ENCODE data around the gene CHAF1A.
A peak's percentile ranks its signal among the peaks of the same experiment; 100 is the strongest.

Gene CHAF1A

DNA sequence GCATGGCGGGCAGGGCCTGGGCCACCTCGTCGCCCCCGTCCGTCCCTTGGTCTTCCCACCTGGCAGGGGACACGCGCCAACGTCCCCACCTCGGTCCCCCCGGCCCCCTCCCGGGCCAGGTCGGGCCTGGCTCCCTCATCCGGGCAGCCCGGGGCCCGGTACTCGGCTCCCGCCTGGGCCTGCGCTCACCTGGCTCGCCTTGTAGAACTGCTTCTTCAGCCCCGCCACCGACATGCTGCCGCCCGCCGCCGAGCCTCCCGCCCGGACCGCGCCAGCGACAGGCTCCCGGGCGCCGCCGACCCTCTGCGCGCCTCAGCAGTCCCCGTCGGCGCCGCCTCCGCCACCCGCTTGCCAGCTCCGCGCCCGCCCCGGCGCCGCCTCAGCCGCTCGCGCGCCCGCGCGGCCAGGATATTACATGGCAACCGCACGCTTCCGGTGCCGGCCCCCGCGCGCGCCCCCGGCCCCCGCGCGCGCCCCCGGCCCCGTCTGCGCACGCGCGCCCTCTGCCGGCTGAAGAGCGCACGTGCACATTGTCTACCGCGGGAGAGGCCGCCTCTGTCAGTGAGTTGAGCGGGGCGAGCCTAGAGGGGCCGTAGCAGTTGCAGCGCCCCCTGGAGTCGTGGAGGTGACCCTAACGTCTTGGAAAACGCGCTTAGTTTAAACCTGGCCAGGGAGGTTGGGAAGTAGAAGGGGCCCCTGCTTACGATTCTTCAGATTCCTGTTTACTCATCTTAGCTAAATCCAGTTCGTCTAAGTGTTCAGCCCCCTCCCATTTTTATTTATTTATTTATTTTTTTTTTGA lies 2.1 kb upstream of the CHAF1A start, which contains the start of gene SH3GL1 (continued):
- TF ChIP-seq ZNF416 (tag by site-specific recombination; IDR thresholded peaks at IDR 0.05) (no peak), ZNF510 (tag by site-specific recombination; IDR thresholded peaks at IDR 0.05; ENCODE audit: insufficient replicate concordance) (no peak), ZNF660 (tag by site-specific recombination; IDR thresholded peaks at IDR 0.05) (peak; percentile 98), ZNF610 (tag by site-specific recombination; IDR thresholded peaks at IDR 0.05; ENCODE audit: borderline replicate concordance) (peak; percentile 47; the same call in 1 of the 2 replicates), ZBTB21 (tag by site-specific recombination; IDR thresholded peaks at IDR 0.05) (peak; percentile 78), ZNF239 (tag by site-specific recombination; IDR thresholded peaks at IDR 0.05) (no peak), ZBTB7A (tag by site-specific recombination; IDR thresholded peaks at IDR 0.05; ENCODE audit: low read depth) (peak; percentile 35; the same call in 1 of the 2 replicates), ZNF596 (tag by site-specific recombination; IDR thresholded peaks at IDR 0.05) (no peak), ZNF423 (tag by site-specific recombination; IDR thresholded peaks at IDR 0.05) (no peak), ZNF544 (tag by site-specific recombination; IDR thresholded peaks at IDR 0.05) (no peak), ZNF529 (tag by site-specific recombination; IDR thresholded peaks at IDR 0.05; ENCODE audit: insufficient replicate concordance) (no peak), ZNF670 (tag by site-specific recombination; IDR thresholded peaks at IDR 0.05; ENCODE audit: low read depth) (no peak), ZNF155 (tag by site-specific recombination; IDR thresholded peaks at IDR 0.05) (no peak), ZNF274 (IDR thresholded peaks at IDR 0.05; ENCODE audit: low read length) (no peak), ZNF274 (tag by site-specific recombination; IDR thresholded peaks at IDR 0.05; ENCODE audit: borderline replicate concordance) (no peak), ZNF184 (tag by site-specific recombination; IDR thresholded peaks at IDR 0.05) (peak; percentile 82; the same call in 1 of the 2 replicates), ZNF292 (tag by site-specific recombination; IDR thresholded peaks at IDR 0.05; ENCODE audit: borderline replicate concordance, low read depth) (no peak), ZNF404 (tag by site-specific recombination; IDR thresholded peaks at IDR 0.05) (no peak), ZNF501 (tag by site-specific recombination; IDR thresholded peaks at IDR 0.05) (0 out of 2 replicates have a peak, but pooled peaks have one; percentile 26), YY1 (tag by site-specific recombination; IDR thresholded peaks at IDR 0.05) (peak; percentile 47; the same call in 1 of the 2 replicates), ZNF530 (tag by site-specific recombination; IDR thresholded peaks at IDR 0.05; ENCODE audit: low read depth) (no peak), ZNF777 (tag by site-specific recombination; IDR thresholded peaks at IDR 0.05; ENCODE audit: borderline replicate concordance) (0 out of 2 replicates have a peak, but pooled peaks have one; percentile 15), ZNF707 (tag by site-specific recombination; IDR thresholded peaks at IDR 0.05) (no peak), ZNF776 (tag by site-specific recombination; IDR thresholded peaks at IDR 0.05; ENCODE audit: borderline replicate concordance) (no peak), ZNF121 (tag by site-specific recombination; IDR thresholded peaks at IDR 0.05) (no peak), KLF10 (tag by site-specific recombination; IDR thresholded peaks at IDR 0.05) (peak; percentile 58; the same call in 1 of the 2 replicates)
- TF ChIP-seq, protein P1, sequence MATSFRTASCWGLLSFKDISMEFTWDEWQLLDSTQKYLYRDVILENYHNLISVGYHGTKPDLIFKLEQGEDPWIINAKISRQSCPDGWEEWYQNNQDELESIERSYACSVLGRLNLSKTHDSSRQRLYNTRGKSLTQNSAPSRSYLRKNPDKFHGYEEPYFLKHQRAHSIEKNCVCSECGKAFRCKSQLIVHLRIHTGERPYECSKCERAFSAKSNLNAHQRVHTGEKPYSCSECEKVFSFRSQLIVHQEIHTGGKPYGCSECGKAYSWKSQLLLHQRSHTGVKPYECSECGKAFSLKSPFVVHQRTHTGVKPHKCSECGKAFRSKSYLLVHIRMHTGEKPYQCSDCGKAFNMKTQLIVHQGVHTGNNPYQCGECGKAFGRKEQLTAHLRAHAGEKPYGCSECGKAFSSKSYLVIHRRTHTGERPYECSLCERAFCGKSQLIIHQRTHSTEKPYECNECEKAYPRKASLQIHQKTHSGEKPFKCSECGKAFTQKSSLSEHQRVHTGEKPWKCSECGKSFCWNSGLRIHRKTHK (tag by site-specific recombination; IDR thresholded peaks at IDR 0.05) = no peak
- TF ChIP-seq, protein P2, sequence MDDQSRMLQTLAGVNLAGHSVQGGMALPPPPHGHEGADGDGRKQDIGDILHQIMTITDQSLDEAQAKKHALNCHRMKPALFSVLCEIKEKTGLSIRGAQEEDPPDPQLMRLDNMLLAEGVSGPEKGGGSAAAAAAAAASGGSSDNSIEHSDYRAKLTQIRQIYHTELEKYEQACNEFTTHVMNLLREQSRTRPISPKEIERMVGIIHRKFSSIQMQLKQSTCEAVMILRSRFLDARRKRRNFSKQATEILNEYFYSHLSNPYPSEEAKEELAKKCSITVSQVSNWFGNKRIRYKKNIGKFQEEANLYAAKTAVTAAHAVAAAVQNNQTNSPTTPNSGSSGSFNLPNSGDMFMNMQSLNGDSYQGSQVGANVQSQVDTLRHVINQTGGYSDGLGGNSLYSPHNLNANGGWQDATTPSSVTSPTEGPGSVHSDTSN (CRISPR knock-in tag; IDR thresholded peaks at IDR 0.05) = no peak; the same call in 1 of the 2 replicates
- TF ChIP-seq, protein P3, sequence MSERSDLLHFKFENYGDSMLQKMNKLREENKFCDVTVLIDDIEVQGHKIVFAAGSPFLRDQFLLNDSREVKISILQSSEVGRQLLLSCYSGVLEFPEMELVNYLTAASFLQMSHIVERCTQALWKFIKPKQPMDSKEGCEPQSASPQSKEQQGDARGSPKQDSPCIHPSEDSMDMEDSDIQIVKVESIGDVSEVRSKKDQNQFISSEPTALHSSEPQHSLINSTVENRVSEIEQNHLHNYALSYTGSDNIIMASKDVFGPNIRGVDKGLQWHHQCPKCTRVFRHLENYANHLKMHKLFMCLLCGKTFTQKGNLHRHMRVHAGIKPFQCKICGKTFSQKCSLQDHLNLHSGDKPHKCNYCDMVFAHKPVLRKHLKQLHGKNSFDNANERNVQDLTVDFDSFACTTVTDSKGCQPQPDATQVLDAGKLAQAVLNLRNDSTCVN (tag by site-specific recombination; optimal IDR thresholded peaks at IDR 0.05) = peak; percentile 78
- TF ChIP-seq, protein P4, sequence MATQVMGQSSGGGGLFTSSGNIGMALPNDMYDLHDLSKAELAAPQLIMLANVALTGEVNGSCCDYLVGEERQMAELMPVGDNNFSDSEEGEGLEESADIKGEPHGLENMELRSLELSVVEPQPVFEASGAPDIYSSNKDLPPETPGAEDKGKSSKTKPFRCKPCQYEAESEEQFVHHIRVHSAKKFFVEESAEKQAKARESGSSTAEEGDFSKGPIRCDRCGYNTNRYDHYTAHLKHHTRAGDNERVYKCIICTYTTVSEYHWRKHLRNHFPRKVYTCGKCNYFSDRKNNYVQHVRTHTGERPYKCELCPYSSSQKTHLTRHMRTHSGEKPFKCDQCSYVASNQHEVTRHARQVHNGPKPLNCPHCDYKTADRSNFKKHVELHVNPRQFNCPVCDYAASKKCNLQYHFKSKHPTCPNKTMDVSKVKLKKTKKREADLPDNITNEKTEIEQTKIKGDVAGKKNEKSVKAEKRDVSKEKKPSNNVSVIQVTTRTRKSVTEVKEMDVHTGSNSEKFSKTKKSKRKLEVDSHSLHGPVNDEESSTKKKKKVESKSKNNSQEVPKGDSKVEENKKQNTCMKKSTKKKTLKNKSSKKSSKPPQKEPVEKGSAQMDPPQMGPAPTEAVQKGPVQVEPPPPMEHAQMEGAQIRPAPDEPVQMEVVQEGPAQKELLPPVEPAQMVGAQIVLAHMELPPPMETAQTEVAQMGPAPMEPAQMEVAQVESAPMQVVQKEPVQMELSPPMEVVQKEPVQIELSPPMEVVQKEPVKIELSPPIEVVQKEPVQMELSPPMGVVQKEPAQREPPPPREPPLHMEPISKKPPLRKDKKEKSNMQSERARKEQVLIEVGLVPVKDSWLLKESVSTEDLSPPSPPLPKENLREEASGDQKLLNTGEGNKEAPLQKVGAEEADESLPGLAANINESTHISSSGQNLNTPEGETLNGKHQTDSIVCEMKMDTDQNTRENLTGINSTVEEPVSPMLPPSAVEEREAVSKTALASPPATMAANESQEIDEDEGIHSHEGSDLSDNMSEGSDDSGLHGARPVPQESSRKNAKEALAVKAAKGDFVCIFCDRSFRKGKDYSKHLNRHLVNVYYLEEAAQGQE (tag by site-specific recombination; IDR thresholded peaks at IDR 0.05) = 0 out of 2 replicates have a peak, but pooled peaks have one; percentile 10
- TF ChIP-seq, protein P5, sequence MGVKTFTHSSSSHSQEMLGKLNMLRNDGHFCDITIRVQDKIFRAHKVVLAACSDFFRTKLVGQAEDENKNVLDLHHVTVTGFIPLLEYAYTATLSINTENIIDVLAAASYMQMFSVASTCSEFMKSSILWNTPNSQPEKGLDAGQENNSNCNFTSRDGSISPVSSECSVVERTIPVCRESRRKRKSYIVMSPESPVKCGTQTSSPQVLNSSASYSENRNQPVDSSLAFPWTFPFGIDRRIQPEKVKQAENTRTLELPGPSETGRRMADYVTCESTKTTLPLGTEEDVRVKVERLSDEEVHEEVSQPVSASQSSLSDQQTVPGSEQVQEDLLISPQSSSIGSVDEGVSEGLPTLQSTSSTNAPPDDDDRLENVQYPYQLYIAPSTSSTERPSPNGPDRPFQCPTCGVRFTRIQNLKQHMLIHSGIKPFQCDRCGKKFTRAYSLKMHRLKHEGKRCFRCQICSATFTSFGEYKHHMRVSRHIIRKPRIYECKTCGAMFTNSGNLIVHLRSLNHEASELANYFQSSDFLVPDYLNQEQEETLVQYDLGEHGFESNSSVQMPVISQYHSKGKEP (tag by site-specific recombination; IDR thresholded peaks at IDR 0.05) = peak; percentile 78

Data from HEK293 (cell line).